B cell (primary cell): ENCODE measurements around the gene AMBRA1.

Source experiments
- EZH2 ChIP-seq: IDR thresholded peaks from 2 replicates; pipeline ENCODE4 v1.6.1; 2012; ENCODE audit warnings: borderline replicate concordance, low read depth, mild to moderate bottlenecking, moderate library complexity, low read length; ENCODE audit not compliant: insufficient read depth, poor library complexity, severe bottlenecking
- TF ChIP-seq, protein P1 (sequence below): fragments of 200-600 bp; IDR thresholded peaks from one replicate; pipeline ENCODE4 v1.8.0; 2022; ENCODE audit warnings: antibody characterized with exemption, mild to moderate bottlenecking

DNA sequence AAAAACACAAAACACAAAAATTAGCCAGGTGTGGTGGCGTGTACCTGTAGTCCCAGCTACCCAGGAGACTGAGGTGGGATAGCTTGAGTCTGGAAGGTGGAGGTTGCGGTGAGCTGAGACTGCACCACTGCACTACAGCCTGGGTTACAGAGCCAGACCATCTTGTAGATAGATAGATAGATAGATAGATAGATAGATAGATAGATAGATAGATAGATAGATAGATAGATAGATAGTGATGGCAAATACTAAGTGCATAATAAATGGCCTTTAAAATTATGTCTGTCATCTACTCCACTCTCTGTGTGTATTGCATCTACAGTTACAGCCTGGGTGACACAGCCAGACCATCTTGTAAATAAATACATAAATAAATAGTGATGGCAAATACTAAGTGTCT lies 146.3 kb downstream of the AMBRA1 start:
- TF ChIP-seq, protein P1, sequence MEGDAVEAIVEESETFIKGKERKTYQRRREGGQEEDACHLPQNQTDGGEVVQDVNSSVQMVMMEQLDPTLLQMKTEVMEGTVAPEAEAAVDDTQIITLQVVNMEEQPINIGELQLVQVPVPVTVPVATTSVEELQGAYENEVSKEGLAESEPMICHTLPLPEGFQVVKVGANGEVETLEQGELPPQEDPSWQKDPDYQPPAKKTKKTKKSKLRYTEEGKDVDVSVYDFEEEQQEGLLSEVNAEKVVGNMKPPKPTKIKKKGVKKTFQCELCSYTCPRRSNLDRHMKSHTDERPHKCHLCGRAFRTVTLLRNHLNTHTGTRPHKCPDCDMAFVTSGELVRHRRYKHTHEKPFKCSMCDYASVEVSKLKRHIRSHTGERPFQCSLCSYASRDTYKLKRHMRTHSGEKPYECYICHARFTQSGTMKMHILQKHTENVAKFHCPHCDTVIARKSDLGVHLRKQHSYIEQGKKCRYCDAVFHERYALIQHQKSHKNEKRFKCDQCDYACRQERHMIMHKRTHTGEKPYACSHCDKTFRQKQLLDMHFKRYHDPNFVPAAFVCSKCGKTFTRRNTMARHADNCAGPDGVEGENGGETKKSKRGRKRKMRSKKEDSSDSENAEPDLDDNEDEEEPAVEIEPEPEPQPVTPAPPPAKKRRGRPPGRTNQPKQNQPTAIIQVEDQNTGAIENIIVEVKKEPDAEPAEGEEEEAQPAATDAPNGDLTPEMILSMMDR = no peak
- no peak for TF ChIP-seq EZH2
